Caco-2 (cell line): ENCODE results near the gene MRFAP1L1. TPM values are rescaled to one million over a fixed set of nuclear protein-coding genes. Genes with fewer than 3 reads are reported as not detected.

Source experiments
- BruUV-seq: library from RNA; stranded (reverse); fragments of 400-500 nt; replicated peaks from 2 replicates; lab custom pipeline; 2021; lab: Mats Ljungman, UMichigan
- CTCF ChIA-PET: fragments of 300-600 bp; sonication (Branson Sonifier 250); formaldehyde crosslinking; loops from one replicate; lab custom pipeline; 2022; ENCODE audit warnings: antibody characterized with exemption; lab: Charles Lee
- POLR2A ChIA-PET: fragments of 300-600 bp; sonication (Branson Sonifier 250); formaldehyde crosslinking; loops from one replicate; lab custom pipeline; 2022; ENCODE audit warnings: antibody characterized with exemption; lab: Charles Lee
- DNase-seq, 2 experiments: peaks; one replicate each; pipeline versions ENCODE4 v3.0.0 to v3.0.0-alpha.2; 2020 to 2022
- H3K27me3 ChIP-seq: replicated peaks from 2 replicates; pipeline ENCODE4 v1.6.0; 2011; ENCODE audit warnings: low read length; ENCODE audit not compliant: control insufficient read depth, insufficient read depth
- H3K36me3 ChIP-seq: 2 replicates; pipeline ENCODE4 v1.5.1; 2011; ENCODE audit warnings: low read length; ENCODE audit not compliant: control insufficient read depth, insufficient read depth
- H3K4me1 ChIP-seq: fragments of 250-450 bp; sonication (Bioruptor Pico); 2 replicates; pipeline ENCODE4 v1.5.1; 2020; ENCODE audit warnings: mild to moderate bottlenecking
- H3K4me3 ChIP-seq: 2 replicates; pipeline ENCODE4 v1.5.1; 2011; ENCODE audit warnings: low read depth, mild to moderate bottlenecking, control low read depth, low read length
- H3K9me3 ChIP-seq: fragments of 250-450 bp; sonication (Bioruptor Pico); 2 replicates; pipeline ENCODE4 v1.5.1; 2020; ENCODE audit warnings: mild to moderate bottlenecking, moderate library complexity
- H3K27ac Mint-ChIP-seq: one replicate; pipeline ENCODE4 v1.8.0; 2022; ENCODE audit warnings: mixed read lengths; ENCODE audit not compliant: unreplicated experiment
- H3K27me3 Mint-ChIP-seq: one replicate; pipeline ENCODE4 v1.8.0; 2022; ENCODE audit warnings: mixed read lengths; ENCODE audit not compliant: insufficient read depth, unreplicated experiment
- H3K36me3 Mint-ChIP-seq: one replicate; pipeline ENCODE4 v1.8.0; 2022; ENCODE audit warnings: mild to moderate bottlenecking, mixed read lengths; ENCODE audit not compliant: insufficient read depth, unreplicated experiment
- H3K4me1 Mint-ChIP-seq: one replicate; pipeline ENCODE4 v1.8.0; 2022; ENCODE audit warnings: low read depth, mixed read lengths; ENCODE audit not compliant: unreplicated experiment
- H3K4me3 Mint-ChIP-seq: one replicate; pipeline ENCODE4 v1.8.0; 2022; ENCODE audit warnings: mild to moderate bottlenecking, moderate library complexity, mixed read lengths; ENCODE audit not compliant: unreplicated experiment
- H3K9me3 Mint-ChIP-seq: one replicate; pipeline ENCODE4 v1.8.0; 2022; ENCODE audit warnings: mixed read lengths; ENCODE audit not compliant: unreplicated experiment
- intact Hi-C: fragments of 100-400 bp; cut with micrococcal nuclease; formaldehyde crosslinking; loops from one replicate; pipeline ENCODE4 v1.10.0; 2022; ENCODE audit not compliant: unreplicated experiment
- total RNA-seq: library from RNA; stranded (reverse); gene quantifications from 2 replicates; pipeline ENCODE4 v1.2.3, GENCODE V29; 2022
- TF ChIP-seq, protein P1 (sequence below), 2 experiments: fragments of 200-600 bp in 1 of 2; IDR thresholded peaks; 1 replicate in 1 of 2; 2 replicates in 1 of 2; pipeline versions ENCODE4 v1.5.1 to v1.8.0; 2011 to 2022; ENCODE audit warnings: antibody characterized with exemption in 1 of 2, control low read depth in 1 of 2, inconsistent platforms in 1 of 2, low read depth in 1 of 2, low read length in 1 of 2, mild to moderate bottlenecking in 1 of 2, moderate library complexity in 1 of 2; ENCODE audit not compliant: insufficient read depth in 1 of 2, severe bottlenecking in 1 of 2, unreplicated experiment in 1 of 2

MRFAP1L1 gene
- total RNA-seq, 1 experiment from 2014 or later, result 47.5 TPM

- no peak for DNase-seq
- H3K9me3 ChIP-seq, result no peaks in the 10 kb centered on the region
- Mint-ChIP-seq H3K4me1 (peaks cover 8% of the 10 kb centered on the region), H3K36me3 (no peaks in the 10 kb centered on the region), H3K4me3 (no peak overlapping the region), H3K9me3 (no peaks in the 10 kb centered on the region), H3K27ac (peak overlapping the region; percentile 57), H3K27me3 (no peaks in the 10 kb centered on the region)
- no TSS peak for BruUV-seq
- no peaks in the 10 kb centered on the region for H3K36me3 ChIP-seq
- intact Hi-C loops, result no loop called here
- ChIA-PET CTCF (no interaction called here), POLR2A (interaction anchor here (0.6 kb wide), 1 partner anchor 60 kb away, joined by 3 read pairs; no protein-coding TSS in a partner anchor)
- no peak overlapping the region for H3K4me3 ChIP-seq
- TF ChIP-seq, protein P1, sequence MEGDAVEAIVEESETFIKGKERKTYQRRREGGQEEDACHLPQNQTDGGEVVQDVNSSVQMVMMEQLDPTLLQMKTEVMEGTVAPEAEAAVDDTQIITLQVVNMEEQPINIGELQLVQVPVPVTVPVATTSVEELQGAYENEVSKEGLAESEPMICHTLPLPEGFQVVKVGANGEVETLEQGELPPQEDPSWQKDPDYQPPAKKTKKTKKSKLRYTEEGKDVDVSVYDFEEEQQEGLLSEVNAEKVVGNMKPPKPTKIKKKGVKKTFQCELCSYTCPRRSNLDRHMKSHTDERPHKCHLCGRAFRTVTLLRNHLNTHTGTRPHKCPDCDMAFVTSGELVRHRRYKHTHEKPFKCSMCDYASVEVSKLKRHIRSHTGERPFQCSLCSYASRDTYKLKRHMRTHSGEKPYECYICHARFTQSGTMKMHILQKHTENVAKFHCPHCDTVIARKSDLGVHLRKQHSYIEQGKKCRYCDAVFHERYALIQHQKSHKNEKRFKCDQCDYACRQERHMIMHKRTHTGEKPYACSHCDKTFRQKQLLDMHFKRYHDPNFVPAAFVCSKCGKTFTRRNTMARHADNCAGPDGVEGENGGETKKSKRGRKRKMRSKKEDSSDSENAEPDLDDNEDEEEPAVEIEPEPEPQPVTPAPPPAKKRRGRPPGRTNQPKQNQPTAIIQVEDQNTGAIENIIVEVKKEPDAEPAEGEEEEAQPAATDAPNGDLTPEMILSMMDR (IDR thresholded peaks at IDR 0.05; ENCODE audit: insufficient read depth in 1 of 2, low read depth in 1 of 2, low read length in 1 of 2, severe bottlenecking in 1 of 2, unreplicated experiment in 1 of 2), result no peak
- H3K4me1 ChIP-seq, result peaks cover 7% of the 10 kb centered on the region; the same call in 1 of the 2 replicates
- H3K27me3 ChIP-seq, result no peaks in the 10 kb centered on the region
Observed at GRCh38 chr4:6732441-6733357, 23.0 kb upstream of the MRFAP1L1 start.

- H3K9me3 Mint-ChIP-seq, result no peaks in the 10 kb centered on the region
- Histone ChIP-seq H3K9me3 (no peaks in the 10 kb centered on the region), H3K27me3 (no peaks in the 10 kb centered on the region), H3K4me3 (no peak overlapping the region), H3K36me3 (no peaks in the 10 kb centered on the region), H3K4me1 (peaks cover 7% of the 10 kb centered on the region; the same call in 1 of the 2 replicates)
- POLR2A ChIA-PET, result no interaction called here
- no peaks in the 10 kb centered on the region for H3K27me3 Mint-ChIP-seq
- TF ChIP-seq, protein P1 (IDR thresholded peaks at IDR 0.05; ENCODE audit: insufficient read depth in 1 of 2, low read depth in 1 of 2, low read length in 1 of 2, severe bottlenecking in 1 of 2, unreplicated experiment in 1 of 2), result no peak
- H3K4me1 Mint-ChIP-seq, result peaks cover 8% of the 10 kb centered on the region
- BruUV-seq, result no TSS peak
- intact Hi-C loops, result no loop called here
- DNase-seq, result no peak
- CTCF ChIA-PET, result no interaction called here
- H3K27ac Mint-ChIP-seq, result no peak overlapping the region
- no peak overlapping the region for H3K4me3 Mint-ChIP-seq
- no peaks in the 10 kb centered on the region for H3K36me3 Mint-ChIP-seq
Observed at GRCh38 chr4:6731780-6732179, 22.1 kb upstream of the MRFAP1L1 start.

DNA sequence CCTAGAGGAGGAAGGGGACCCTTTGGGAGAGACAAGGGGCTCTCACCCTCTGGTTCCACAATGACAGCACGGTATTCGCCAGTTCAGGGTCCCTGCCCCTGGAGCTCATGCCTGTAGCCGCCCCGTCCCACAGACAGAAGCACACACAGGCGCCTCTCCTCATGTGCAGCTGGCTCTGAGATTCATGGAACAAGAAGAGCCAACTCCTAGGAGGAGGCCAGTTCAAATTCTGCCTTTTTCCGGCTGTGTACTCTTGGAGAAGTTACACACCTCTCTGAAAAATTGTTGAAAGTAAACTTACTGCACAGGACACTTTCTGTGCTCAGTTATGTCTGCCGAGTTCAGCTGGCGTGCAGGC is 21.6 kb upstream of the MRFAP1L1 start:
- intact Hi-C loops, result no loop called here
- Histone ChIP-seq H3K27me3 (no peaks in the 10 kb centered on the region), H3K36me3 (no peaks in the 10 kb centered on the region), H3K4me1 (peaks cover 7% of the 10 kb centered on the region; the same call in 1 of the 2 replicates), H3K4me3 (no peak overlapping the region), H3K9me3 (no peaks in the 10 kb centered on the region)
- no peak for DNase-seq
- CTCF ChIA-PET, result no interaction called here
- no TSS peak for BruUV-seq
- Mint-ChIP-seq H3K4me3 (no peak overlapping the region), H3K4me1 (peaks cover 8% of the 10 kb centered on the region), H3K9me3 (no peaks in the 10 kb centered on the region), H3K27me3 (no peaks in the 10 kb centered on the region), H3K36me3 (no peaks in the 10 kb centered on the region), H3K27ac (no peak overlapping the region)
- POLR2A ChIA-PET, result no interaction called here
- TF ChIP-seq, protein P1 (IDR thresholded peaks at IDR 0.05; ENCODE audit: insufficient read depth in 1 of 2, low read depth in 1 of 2, low read length in 1 of 2, severe bottlenecking in 1 of 2, unreplicated experiment in 1 of 2), result no peak
